H1 (cell line): ENCODE measurements around the gene CDK2. TPM values are rescaled to one million over a fixed set of nuclear protein-coding genes. Genes with fewer than 3 reads are reported as not detected.

ENCODE experiments used
- CTCF ChIA-PET: fragments of 300-600 bp; sonication (Branson Sonifier 250); formaldehyde crosslinking; loops from one replicate; lab custom pipeline; 2021; ENCODE audit not compliant: partially characterized antibody; lab: Charles Lee
- POLR2A ChIA-PET: fragments of 300-600 bp; sonication (Branson Sonifier 250); formaldehyde crosslinking; loops from one replicate; lab custom pipeline; 2021; ENCODE audit warnings: inconsistent platforms; ENCODE audit not compliant: partially characterized antibody; lab: Charles Lee
- DNase-seq, 2 experiments: peaks; one replicate each; pipeline versions ENCODE4 v3.0.0 to v3.0.0-alpha.2; 2010 to 2022; ENCODE audit warnings: low spot score in 2 of 2, low read depth in 1 of 2, mixed read lengths in 1 of 2
- FAIRE-seq: peaks from 2 replicates; lab custom pipeline; 2011; peaks lifted over from hg19 to GRCh38; lab: Jason Lieb, UNC
- H2AFZ ChIP-seq: 2 replicates; pipeline ENCODE4 v1.8.1; 2012; ENCODE audit warnings: low read length, inconsistent platforms
- H2AK5ac ChIP-seq: 2 replicates; pipeline ENCODE4 v1.6.1; 2013; ENCODE audit warnings: low read depth, low read length
- H2BK120ac ChIP-seq: replicated peaks from 2 replicates; pipeline ENCODE3; 2013; ENCODE audit warnings: low read depth, low read length, inconsistent platforms
- H2BK12ac ChIP-seq: 2 replicates; pipeline ENCODE4 v1.6.1; 2013; ENCODE audit warnings: low read depth, low read length
- H2BK15ac ChIP-seq: 2 replicates; pipeline ENCODE4 v1.6.1; 2013; ENCODE audit warnings: low read length
- H2BK20ac ChIP-seq: 2 replicates; pipeline ENCODE4 v1.6.1; 2013; ENCODE audit warnings: low read length
- H2BK5ac ChIP-seq: 2 replicates; pipeline ENCODE4 v1.6.1; 2013; ENCODE audit warnings: low read depth, low read length
- H3K14ac ChIP-seq: 2 replicates; pipeline ENCODE4 v1.6.1; 2013; ENCODE audit warnings: inconsistent platforms; ENCODE audit not compliant: insufficient read length
- H3K18ac ChIP-seq: 2 replicates; pipeline ENCODE4 v1.6.1; 2013; ENCODE audit warnings: low read length; ENCODE audit errors: extremely low read depth
- H3K23ac ChIP-seq: 2 replicates; pipeline ENCODE4 v1.6.1; 2013; ENCODE audit warnings: inconsistent platforms; ENCODE audit not compliant: insufficient read length
- H3K23me2 ChIP-seq: 2 replicates; pipeline ENCODE4 v1.6.1; 2013; ENCODE audit warnings: low read depth, low read length
- H3K27ac ChIP-seq: 2 replicates; pipeline ENCODE4 v1.6.1; 2011; ENCODE audit warnings: low read depth, low read length, inconsistent platforms
- H3K27me3 ChIP-seq, 4 experiments: replicated peaks in 1 of 4; 1 replicate in 1 of 4; 2 replicates in 3 of 4; pipeline versions ENCODE4 v1.6.1 to v1.8.1; 2011 to 2013; ENCODE audit warnings: low read length in 3 of 4, mild to moderate bottlenecking in 3 of 4, inconsistent platforms in 2 of 4, mixed read lengths in 2 of 4, moderate library complexity in 1 of 4; ENCODE audit not compliant: control insufficient read depth in 3 of 4, insufficient read depth in 3 of 4; ENCODE audit errors: extremely low read depth in 1 of 4
- H3K36me3 ChIP-seq, 4 experiments: 2 replicates each; pipeline versions ENCODE4 v1.6.1 to v1.8.1; 2011 to 2013; ENCODE audit warnings: mild to moderate bottlenecking in 4 of 4, low read length in 3 of 4, moderate library complexity in 2 of 4, control low read depth in 1 of 4, inconsistent platforms in 1 of 4; ENCODE audit not compliant: insufficient read depth in 4 of 4, control insufficient read depth in 2 of 4
- H3K4ac ChIP-seq: replicated peaks from 2 replicates; pipeline ENCODE3; 2013; ENCODE audit warnings: low read length, low read depth, mixed read lengths, inconsistent platforms; ENCODE audit not compliant: insufficient read length
- H3K4me1 ChIP-seq, 4 experiments: replicated peaks in 1 of 4; 1 replicate in 1 of 4; 2 replicates in 3 of 4; pipeline versions ENCODE4 v1.6.1 to v1.8.1; 2011 to 2013; ENCODE audit warnings: low read length in 3 of 4, inconsistent platforms in 2 of 4, mixed read lengths in 1 of 4; ENCODE audit not compliant: insufficient read depth in 4 of 4, control insufficient read depth in 3 of 4
- H3K4me2 ChIP-seq, 2 experiments: 2 replicates each; pipeline versions ENCODE4 v1.6.1 to v1.8.1; 2011 to 2013; ENCODE audit warnings: low read depth in 2 of 2, low read length in 2 of 2, control low read depth in 1 of 2, inconsistent platforms in 1 of 2, mild to moderate bottlenecking in 1 of 2; ENCODE audit not compliant: insufficient read depth in 1 of 2
- H3K4me3 ChIP-seq, 4 experiments: fragments of 200-600, 300-600 bp in 1 of 4; sonication (generic), shearing (Covaris generic), sonication (Bioruptor Twin) in 1 of 4; 2 replicates each; pipeline versions ENCODE4 v1.5.1 to v1.8.1; 2011 to 2016; ENCODE audit warnings: low read length in 4 of 4, low read depth in 3 of 4, control low read depth in 2 of 4, inconsistent platforms in 2 of 4, mild to moderate bottlenecking in 2 of 4, mixed read lengths in 1 of 4, moderate library complexity in 1 of 4; ENCODE audit not compliant: insufficient read depth in 2 of 4; ENCODE audit errors: extremely low read depth in 1 of 4
- H3K56ac ChIP-seq: replicated peaks from 2 replicates; pipeline ENCODE3; 2013; ENCODE audit warnings: low read depth, mild to moderate bottlenecking, mixed read lengths, low read length, inconsistent platforms; ENCODE audit not compliant: insufficient read length
- H3K79me1 ChIP-seq: 2 replicates; pipeline ENCODE4 v1.6.1; 2013; ENCODE audit warnings: low read depth, low read length, control low read depth
- H3K79me2 ChIP-seq, 2 experiments: 2 replicates each; pipeline versions ENCODE4 v1.6.1 to v1.8.1; 2012 to 2013; ENCODE audit warnings: low read length in 2 of 2, mild to moderate bottlenecking in 2 of 2, inconsistent platforms in 1 of 2; ENCODE audit not compliant: insufficient read depth in 2 of 2, control insufficient read depth in 1 of 2
- H3K9ac ChIP-seq, 4 experiments: replicated peaks in 1 of 4; 1 replicate in 1 of 4; 2 replicates in 3 of 4; pipeline versions ENCODE4 v1.6.1 to v1.8.1; 2011 to 2013; ENCODE audit warnings: low read depth in 3 of 4, low read length in 3 of 4, control low read depth in 2 of 4, mild to moderate bottlenecking in 2 of 4, moderate library complexity in 2 of 4, inconsistent platforms in 1 of 4; ENCODE audit errors: extremely low read depth in 1 of 4
- H3K9me3 ChIP-seq, 2 experiments: 2 replicates each; pipeline versions ENCODE4 v1.6.1 to v1.8.1; 2012 to 2013; ENCODE audit warnings: mild to moderate bottlenecking in 2 of 2, moderate library complexity in 2 of 2, control low read depth in 1 of 2, inconsistent platforms in 1 of 2, low read depth in 1 of 2, low read length in 1 of 2, mixed read lengths in 1 of 2; ENCODE audit not compliant: insufficient read depth in 2 of 2
- H4K20me1 ChIP-seq, 2 experiments: replicated peaks in 1 of 2; 2 replicates each; pipeline versions ENCODE3 to v1.8.1; 2011 to 2013; ENCODE audit warnings: inconsistent platforms in 2 of 2, low read length in 2 of 2, mild to moderate bottlenecking in 1 of 2; ENCODE audit not compliant: insufficient read depth in 2 of 2, control insufficient read depth in 1 of 2
- H4K5ac ChIP-seq: 2 replicates; pipeline ENCODE4 v1.6.1; 2013; ENCODE audit warnings: low read length, low read depth, mixed read lengths, inconsistent platforms; ENCODE audit not compliant: insufficient read length
- H4K8ac ChIP-seq: 2 replicates; pipeline ENCODE4 v1.8.0; 2013; ENCODE audit warnings: mild to moderate bottlenecking, moderate library complexity, low read length, inconsistent platforms; ENCODE audit not compliant: insufficient read depth; ENCODE audit errors: extremely low read depth
- H4K91ac ChIP-seq: replicated peaks from 2 replicates; pipeline ENCODE3; 2013; ENCODE audit warnings: low read length, mixed read lengths, inconsistent platforms; ENCODE audit not compliant: insufficient read length
- BRCA1 ChIP-seq: IDR thresholded peaks from 2 replicates; pipeline ENCODE4 v1.6.1; 2012; ENCODE audit warnings: low read depth, low read length, improper control_type of control experiment
- CHD2 ChIP-seq: IDR thresholded peaks from 2 replicates; pipeline ENCODE4 v1.6.1; 2012; ENCODE audit warnings: low read length, improper control_type of control experiment
- CTBP2 ChIP-seq: IDR thresholded peaks from 2 replicates; pipeline ENCODE4 v1.7.0; 2011; ENCODE audit warnings: borderline replicate concordance, mild to moderate bottlenecking, moderate library complexity, mixed read lengths, low read length; ENCODE audit not compliant: insufficient read depth, insufficient read length
- HDAC2 ChIP-seq, 2 experiments: fragments of 300-600 bp in 1 of 2; sonication (generic) in 1 of 2; IDR thresholded peaks; 2 replicates each; pipeline ENCODE4 v1.6.1; 2011 to 2012; ENCODE audit warnings: low read depth in 2 of 2, low read length in 2 of 2, mild to moderate bottlenecking in 2 of 2, moderate library complexity in 2 of 2, borderline replicate concordance in 1 of 2, inconsistent platforms in 1 of 2
- SP2 ChIP-seq: IDR thresholded peaks from 2 replicates; pipeline ENCODE4 v1.6.1; 2012; ENCODE audit warnings: mild to moderate bottlenecking, low read length, inconsistent platforms
- SUZ12 ChIP-seq: fragments of 200-600 bp; sonication (generic); IDR thresholded peaks from 2 replicates; pipeline ENCODE4 v1.6.1; 2012; ENCODE audit warnings: mild to moderate bottlenecking, inconsistent platforms, low read length, moderate library complexity, mixed read lengths
- TCF12 ChIP-seq: IDR thresholded peaks from 2 replicates; pipeline ENCODE4 v1.6.1; 2011; ENCODE audit warnings: low read depth, mild to moderate bottlenecking, low read length
- ZNF274 ChIP-seq: IDR thresholded peaks from 2 replicates; pipeline ENCODE4 v1.7.0; 2012; ENCODE audit warnings: low read length, borderline replicate concordance; ENCODE audit errors: extremely low read depth
- WGBS, 2 experiments: shearing (Covaris generic) in 1 of 2; methylation state at CpG; one replicate each; pipeline versions ENCODE4 v1.1.6 to v1.1.7; 2013 to 2015; ENCODE audit warnings: low lambda C conversion rate in 2 of 2, mixed read lengths in 2 of 2, inconsistent platforms in 1 of 2, low coverage in 1 of 2, missing lambda C conversion rate in 1 of 2; ENCODE audit not compliant: insufficient replicate concordance in 2 of 2, insufficient coverage in 1 of 2, insufficient read length in 1 of 2; ENCODE audit errors: extremely low coverage in 1 of 2, missing lambda C conversion rate in 1 of 2; 5-methylcytosine and 5-hydroxymethylcytosine counted together
- polyA plus RNA-seq, 7 experiments: library from polyadenylated mRNA; depleted of rRNA in 3 of 7; stranded (reverse) in 5 of 7; unstranded in 2 of 7; fragments of >200 nt in 5 of 7; fragments of 200-250 nt in 2 of 7; gene quantifications; 1 replicate in 5 of 7; 2 replicates in 1 of 7; 4 replicates in 1 of 7; pipeline versions ENCODE4 v1.2.1 to v1.2.3, GENCODE V29; 2011 to 2013; ENCODE audit warnings: missing spikeins in 2 of 7, mixed read lengths in 2 of 7
- total RNA-seq: library from RNA; stranded (reverse); fragmentation: NEBNext Ultra II Directional; extraction: Animal tissue kit (Norgen Biotek cat#: 25700); gene quantifications from 2 replicates; pipeline ENCODE4 v1.2.1, GENCODE V29; 2021

Gene CDK2
- total and polyA plus RNA-seq, 2 of the 8 experiments (the other 6 are each of a cell fraction or from before 2014, with no cell fraction given) = 39.4 to 42.5 TPM

- TF ChIP-seq BRCA1 (no peak), ZNF274 (no peak), CHD2 (no peak), SUZ12 (no peak), SP2 (no peak), CTBP2 (no peak), TCF12 (no peak), HDAC2 (IDR thresholded peaks at IDR 0.05; ENCODE audit: borderline replicate concordance in 1 of 2, low read depth in 2 of 2, low read length in 2 of 2) (no peak)
- TF ChIP-seq, all 59 proteins: peak for 0
- ChIA-PET POLR2A (interaction anchor here (0.6 to 4.3 kb wide), 6 partner anchors 8 to 152 kb away, joined by 3 to 24 read pairs (median 4); partner anchors contain the start of genes PMEL, RAB5B and SUOX), CTCF (interaction anchor here (0.6 to 3.5 kb wide), 8 partner anchors 8 to 162 kb away, joined by 3 to 21 read pairs (median 4); no protein-coding TSS in a partner anchor)
- DNase-seq (no peak), FAIRE-seq (no peak)
- H3K27me3 ChIP-seq = no peaks in the 10 kb centered on the region
- H2AFZ ChIP-seq = no peak overlapping the region
- H3K9me3 ChIP-seq = no peaks in the 10 kb centered on the region
- no peak overlapping the region for H3K18ac ChIP-seq
- H4K20me1 ChIP-seq = peaks cover 2% of the 10 kb centered on the region in 2 experiments
- no peak overlapping the region for H3K27ac ChIP-seq
- no peak overlapping the region for H3K4ac ChIP-seq
- no peak overlapping the region for H3K56ac ChIP-seq
- H3K14ac ChIP-seq = no peak overlapping the region
- H3K79me1 ChIP-seq = no peaks in the 10 kb centered on the region; the same call in 1 of the 2 replicates
- no peaks in the 10 kb centered on the region for H3K4me1 ChIP-seq
- H3K4me3 ChIP-seq = no peak overlapping the region
- H3K36me3 ChIP-seq = peaks cover 0 to 29% (median 2%) of the 10 kb centered on the region in 4 experiments; a peak in 5 of 8 replicates
- no peak overlapping the region; a peak in 1 of 7 replicates for H3K9ac ChIP-seq
- no peak overlapping the region for H2AK5ac ChIP-seq
- H3K23ac ChIP-seq = no peak overlapping the region
- H2BK5ac ChIP-seq = no peak overlapping the region
- no peak overlapping the region for H2BK12ac ChIP-seq
- H4K8ac ChIP-seq = no peak overlapping the region
- whole genome bisulfite sequencing, 2 experiments = 93% methylated on average over 3 of the region's 3 CpGs; no CpG with 5 or more reads in 1 of the 2 experiments
- H2BK15ac ChIP-seq = no peak overlapping the region
- H3K4me2 ChIP-seq = no peak overlapping the region
- peaks cover 0 to 8% of the 10 kb centered on the region in 2 experiments; a peak in 2 of 4 replicates for H3K79me2 ChIP-seq
- no peak overlapping the region for H4K91ac ChIP-seq
- no peak overlapping the region for H2BK120ac ChIP-seq
- no peak overlapping the region for H2BK20ac ChIP-seq
- no peak overlapping the region for H4K5ac ChIP-seq
- no peaks in the 10 kb centered on the region for H3K23me2 ChIP-seq
These were observed 15.8 kb downstream of the CDK2 start for GRCh38 chr12:55982319-55982936.
